GM20000 (cell line): ENCODE data around the gene VRTN.

Experiments
- DNase-seq: peaks from one replicate; pipeline ENCODE4 v3.0.0; 2012; ENCODE audit warnings: low spot score
- CTCF ChIP-seq: IDR thresholded peaks from 2 replicates; pipeline ENCODE4 v1.5.1; 2012; ENCODE audit warnings: mild to moderate bottlenecking, control low read depth; ENCODE audit errors: extremely low read depth, missing control alignments

Gene VRTN

DNA sequence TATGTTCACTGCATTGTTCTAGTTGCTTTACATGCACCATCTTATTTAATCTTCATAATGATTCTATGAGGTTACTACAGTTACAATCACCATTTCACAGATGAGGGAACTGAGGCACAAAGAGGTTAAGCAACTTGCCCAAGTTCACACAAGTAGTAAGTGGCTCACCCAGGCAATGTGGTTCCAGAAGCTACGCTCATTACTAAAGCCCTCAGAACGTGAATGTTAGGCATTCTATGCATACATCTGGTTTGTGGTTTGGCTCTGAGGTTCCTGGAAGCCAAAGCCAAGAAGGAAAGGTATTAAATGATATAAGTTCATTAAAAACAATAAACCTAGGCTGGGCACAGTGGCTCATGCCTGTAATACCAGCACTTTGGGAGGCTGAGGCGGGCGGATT, 14.4 kb upstream of the VRTN start:
- DNase-seq: no peak
- no peak for TF ChIP-seq CTCF

- no peak for DNase-seq
- no peak for TF ChIP-seq CTCF
Measured at GRCh38 chr14:74346341-74346740, 1.9 kb upstream of the VRTN start.

GRCh38 chr14:74347097-74347794, 1.0 kb upstream of the VRTN start:
- TF ChIP-seq CTCF: no peak
- no peak for DNase-seq

GRCh38 chr14:74347795-74348100, 523 bp upstream of the VRTN start:
- TF ChIP-seq CTCF: no peak
- no peak for DNase-seq

DNA sequence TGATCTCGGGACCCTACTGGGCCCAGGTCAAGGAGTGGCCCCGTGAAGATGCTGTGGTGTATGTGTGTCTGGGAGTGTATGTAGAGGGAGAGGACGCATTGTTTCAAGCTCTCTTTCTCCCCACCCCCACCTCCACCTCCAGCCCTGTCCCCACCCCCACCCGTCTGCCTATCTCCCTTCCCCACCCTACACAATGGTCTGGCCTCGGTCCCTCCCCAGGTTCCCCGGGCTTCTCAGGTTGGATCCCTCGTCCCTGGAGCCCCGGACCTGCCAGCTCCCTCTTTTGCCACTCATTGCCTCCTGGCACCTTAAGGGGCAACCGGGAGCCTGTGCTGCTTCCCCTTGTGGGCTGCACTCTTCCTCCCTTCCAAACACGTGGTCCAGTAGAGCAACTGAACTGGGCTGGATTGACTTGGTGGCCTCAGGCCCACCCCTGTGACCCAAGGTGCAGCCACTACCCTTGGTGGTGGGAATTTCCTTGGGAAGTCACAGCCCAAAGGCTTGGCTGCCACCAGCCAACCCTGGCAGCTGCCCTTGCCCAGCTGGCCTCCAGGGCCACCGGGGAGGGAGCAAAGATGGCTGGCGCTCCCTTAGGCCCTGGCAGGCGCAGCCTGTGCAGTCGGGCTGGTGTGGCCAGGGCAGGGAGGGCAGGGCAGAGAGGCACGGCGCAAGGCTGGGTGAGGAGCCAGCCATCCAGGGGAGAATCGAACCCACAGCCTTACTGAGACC, 628 bp downstream of the VRTN start:
- TF ChIP-seq CTCF: no peak
- DNase-seq: no peak

DNA sequence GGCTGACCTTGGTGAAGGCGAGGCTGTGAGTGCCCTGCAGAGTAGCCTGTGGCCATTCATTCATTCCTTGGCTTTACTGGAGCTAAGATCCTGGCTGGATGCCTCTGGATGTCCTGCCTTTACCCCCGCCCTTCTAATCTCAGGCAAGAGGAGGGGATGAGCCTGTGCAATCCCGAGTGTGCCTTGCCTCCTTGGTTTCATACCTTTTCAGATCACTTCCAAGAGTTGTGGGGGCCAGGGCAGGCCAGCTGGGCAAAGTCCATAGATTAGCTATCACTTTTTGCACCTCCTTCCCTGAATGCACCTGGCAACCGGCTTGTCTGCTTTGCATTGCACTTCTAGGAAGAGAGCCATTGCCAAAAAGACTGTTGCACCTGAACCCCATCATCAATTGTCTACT, 1.5 kb downstream of the VRTN start:
- TF ChIP-seq CTCF: no peak
- DNase-seq: no peak

DNA sequence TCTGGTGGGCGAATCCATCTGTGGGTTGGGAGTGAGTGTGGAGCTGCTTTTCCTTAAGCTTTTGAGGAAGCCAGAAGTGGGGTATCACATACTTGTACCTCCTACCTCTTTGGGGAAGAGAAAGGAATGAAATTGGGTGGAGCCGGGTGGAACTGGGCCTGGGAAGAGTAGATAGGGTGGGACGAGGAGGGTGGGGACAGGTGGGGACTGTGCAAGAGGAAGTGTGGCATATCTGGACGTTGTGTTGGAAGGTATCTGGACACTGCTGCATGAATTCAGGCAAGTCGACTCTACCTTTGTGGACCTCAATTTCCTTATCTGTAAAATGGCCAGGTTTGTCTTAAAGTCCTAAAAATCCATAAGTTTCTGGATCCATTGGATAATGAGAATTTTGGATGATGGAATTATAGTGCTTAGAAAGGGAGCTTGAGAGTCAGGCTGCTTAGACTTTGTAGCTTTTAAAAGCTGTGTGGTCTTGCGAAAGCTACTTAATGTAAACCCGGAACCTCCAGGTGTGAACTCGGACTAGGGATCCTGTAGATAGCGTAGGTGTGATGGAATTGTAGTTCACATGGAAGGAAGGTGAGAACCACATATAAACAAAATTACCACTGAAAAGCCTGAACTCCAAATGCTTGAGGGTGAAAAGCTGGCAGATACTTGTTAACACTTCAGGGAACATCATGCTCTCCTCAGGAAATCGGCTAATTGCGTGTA, 2.1 kb downstream of the VRTN start:
- TF ChIP-seq CTCF: no peak
- DNase-seq: no peak
